IPS-15b (cell line): ENCODE measurements around the gene GGPS1.

Source experiments
- H3K27me3 ChIP-seq: one replicate; pipeline ENCODE4 v1.6.1; 2013; ENCODE audit warnings: low read length; ENCODE audit not compliant: control insufficient read depth, insufficient read depth
- H3K36me3 ChIP-seq: one replicate; pipeline ENCODE4 v1.6.1; 2013; ENCODE audit warnings: low read length; ENCODE audit not compliant: control insufficient read depth, insufficient read depth
- H3K4me1 ChIP-seq: one replicate; pipeline ENCODE4 v1.6.1; 2013; ENCODE audit warnings: mild to moderate bottlenecking, low read length; ENCODE audit not compliant: control insufficient read depth, insufficient read depth
- H3K4me3 ChIP-seq: one replicate; pipeline ENCODE4 v1.5.1; 2013; ENCODE audit warnings: low read depth, low read length
- H3K9ac ChIP-seq: one replicate; pipeline ENCODE4 v1.6.1; 2013; ENCODE audit warnings: low read depth, mild to moderate bottlenecking, low read length
- H3K9me3 ChIP-seq: one replicate; pipeline ENCODE4 v1.6.1; 2013; ENCODE audit warnings: mild to moderate bottlenecking, low read length; ENCODE audit not compliant: control insufficient read depth, insufficient read depth

The GGPS1 gene

DNA sequence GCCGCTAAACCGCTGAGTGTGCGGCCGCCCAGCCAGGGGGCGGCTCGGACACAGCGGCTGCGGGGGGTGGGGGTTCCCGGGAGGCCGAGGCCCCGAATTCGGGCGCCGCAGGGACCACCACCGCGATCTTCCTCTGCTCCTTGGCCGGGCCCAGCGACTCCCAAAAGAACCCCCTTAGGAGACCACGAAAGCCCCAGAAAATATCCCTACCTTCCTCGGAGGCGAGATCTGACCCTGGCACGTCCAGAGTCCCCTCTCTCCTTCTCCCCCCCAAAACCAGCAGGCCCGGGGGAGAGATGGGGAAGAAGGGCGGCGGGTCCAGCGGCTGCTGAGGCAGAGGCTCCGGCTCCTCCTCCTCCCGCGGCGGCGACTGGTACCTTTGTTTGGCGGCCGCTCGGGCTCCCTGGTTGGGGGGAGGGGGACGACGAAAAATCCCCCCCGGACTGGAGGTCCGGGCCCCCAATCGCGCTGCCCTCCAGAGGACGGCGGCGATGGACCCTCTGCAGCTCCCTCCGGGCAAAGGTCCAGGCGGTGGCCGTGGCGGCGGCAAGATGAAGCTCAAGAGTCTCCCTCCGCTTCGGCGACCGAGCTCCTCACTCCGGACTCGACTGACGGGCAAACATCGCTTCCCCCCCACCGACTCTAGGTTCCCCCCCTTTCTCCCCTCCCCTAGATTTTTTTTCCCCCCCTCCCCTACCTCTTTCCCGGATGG, 655 bp upstream of the GGPS1 start, which contains the start of gene ARID4B:
ARID4B (minus strand) TSS at position 621 of the 712 bp plus-strand sequence. CDS start 1,260 bp downstream, outside the sequence.
- peaks cover 2% of the 10 kb centered on the region for H3K4me1 ChIP-seq
- H3K9ac ChIP-seq: peak within 1 kb of the TSS; percentile 84
- no peaks in the 10 kb centered on the region for H3K36me3 ChIP-seq
- no peaks in the 10 kb centered on the region for H3K9me3 ChIP-seq
- no peaks in the 10 kb centered on the region for H3K27me3 ChIP-seq
- H3K4me3 ChIP-seq: peak within 1 kb of the TSS; percentile 83

DNA sequence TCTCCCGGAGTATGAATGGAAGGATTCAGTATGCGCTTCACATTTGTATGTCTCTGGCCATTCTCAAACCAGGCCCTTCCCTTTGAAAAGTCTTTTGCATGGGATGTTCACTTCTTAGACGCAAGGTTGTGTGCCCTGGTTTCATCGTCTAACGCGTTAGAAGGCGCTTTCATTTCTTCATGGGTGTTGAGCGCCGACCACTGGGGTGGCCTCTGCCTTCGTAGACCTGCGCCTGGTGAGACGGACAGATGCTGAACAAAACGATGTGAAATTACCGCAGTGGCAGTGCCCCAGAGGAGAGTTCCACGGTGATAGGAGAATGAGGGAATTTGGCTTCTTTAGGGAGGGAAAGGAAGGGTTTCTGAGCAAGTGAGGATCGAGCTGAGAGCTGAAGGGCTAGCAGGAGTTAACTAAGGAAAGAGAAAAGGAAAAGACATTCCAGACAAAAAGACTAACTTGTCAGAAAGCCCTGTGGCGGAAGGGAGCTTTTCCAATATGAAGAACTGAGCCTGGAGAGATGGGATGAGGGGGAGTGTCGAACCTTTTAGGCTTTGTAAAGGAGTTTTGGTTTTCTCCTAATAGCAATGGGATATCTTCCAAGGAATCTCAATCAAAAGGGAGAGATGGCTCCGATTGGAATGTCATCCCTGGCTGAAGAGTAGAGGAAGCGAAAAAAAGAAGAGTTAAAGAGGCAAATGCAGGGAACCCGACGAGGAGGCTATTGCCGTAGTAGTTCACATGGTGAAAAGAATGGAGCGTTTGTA, 951 bp downstream of the GGPS1 start:
- H3K9me3 ChIP-seq: no peaks in the 10 kb centered on the region
- no peaks in the 10 kb centered on the region for H3K36me3 ChIP-seq
- peak overlapping the region; percentile 83 for H3K4me3 ChIP-seq
- peak overlapping the region; percentile 84 for H3K9ac ChIP-seq
- H3K4me1 ChIP-seq: peaks cover 2% of the 10 kb centered on the region
- H3K27me3 ChIP-seq: no peaks in the 10 kb centered on the region

DNA sequence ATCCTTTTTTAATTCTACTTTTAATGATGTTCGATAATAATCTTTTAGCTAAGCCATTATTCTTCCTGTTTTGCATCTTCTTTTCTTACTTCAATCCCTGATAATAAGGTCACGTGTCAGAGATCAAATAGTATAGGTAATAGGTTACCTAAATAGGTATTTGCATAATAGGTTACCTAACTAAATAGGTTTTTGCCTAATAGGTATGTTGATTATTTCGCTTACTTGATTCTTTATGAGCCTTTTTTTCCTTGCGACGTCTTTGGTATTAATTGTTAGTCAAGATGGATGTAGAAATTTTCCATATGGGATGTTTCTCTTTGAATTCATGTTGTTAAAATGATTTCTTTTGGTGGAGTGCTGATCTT, 2.5 kb downstream of the GGPS1 start:
- Histone ChIP-seq H3K4me1 (peaks cover 2% of the 10 kb centered on the region), H3K9ac (no peak overlapping the region), H3K4me3 (no peak overlapping the region), H3K36me3 (no peaks in the 10 kb centered on the region), H3K9me3 (no peaks in the 10 kb centered on the region), H3K27me3 (no peaks in the 10 kb centered on the region)

DNA sequence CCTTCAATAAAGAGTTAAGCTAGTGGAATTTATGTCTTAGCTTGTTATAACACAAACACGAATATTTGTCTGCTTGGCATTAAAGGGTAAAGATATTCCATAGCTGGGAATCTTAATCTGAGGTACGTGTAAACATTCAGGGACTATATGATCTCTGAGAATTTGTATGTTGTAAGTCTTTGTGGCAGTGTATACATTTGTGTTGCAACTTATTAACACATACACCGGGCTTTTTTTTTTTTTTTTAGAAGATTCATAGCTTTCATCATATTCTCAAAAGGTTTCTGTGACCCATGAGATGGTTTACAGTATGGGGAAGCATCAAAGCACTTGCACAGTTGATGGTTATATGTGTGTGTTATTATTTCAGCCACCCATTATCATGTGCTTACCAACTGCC, 3.0 kb downstream of the GGPS1 start:
- H3K4me3 ChIP-seq: peak overlapping the region; percentile 22
- no peaks in the 10 kb centered on the region for H3K9me3 ChIP-seq
- H3K27me3 ChIP-seq: no peaks in the 10 kb centered on the region
- no peaks in the 10 kb centered on the region for H3K36me3 ChIP-seq
- H3K9ac ChIP-seq: no peak overlapping the region
- H3K4me1 ChIP-seq: peaks cover 2% of the 10 kb centered on the region

DNA sequence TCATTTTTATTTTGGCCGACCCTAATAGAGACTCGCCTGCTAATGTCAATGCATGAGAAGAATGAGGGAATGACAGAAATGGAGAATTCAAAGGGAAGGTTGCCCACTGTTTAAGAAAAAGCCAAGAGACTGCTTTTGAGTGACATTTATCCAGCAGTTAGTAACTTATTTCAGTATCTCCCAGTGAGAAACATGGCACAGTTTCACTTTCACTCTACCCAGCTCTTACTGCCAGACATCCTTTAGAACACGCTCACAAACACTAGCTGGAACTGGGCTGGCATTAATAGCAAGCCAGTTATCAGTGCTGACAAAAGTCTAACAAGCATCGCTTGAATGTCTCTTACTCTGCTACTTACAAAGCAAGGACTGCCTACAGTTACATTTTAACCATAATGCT, 8.5 kb downstream of the GGPS1 start:
- Histone ChIP-seq H3K36me3 (no peaks in the 10 kb centered on the region), H3K4me1 (no peaks in the 10 kb centered on the region), H3K9ac (no peak overlapping the region)

DNA sequence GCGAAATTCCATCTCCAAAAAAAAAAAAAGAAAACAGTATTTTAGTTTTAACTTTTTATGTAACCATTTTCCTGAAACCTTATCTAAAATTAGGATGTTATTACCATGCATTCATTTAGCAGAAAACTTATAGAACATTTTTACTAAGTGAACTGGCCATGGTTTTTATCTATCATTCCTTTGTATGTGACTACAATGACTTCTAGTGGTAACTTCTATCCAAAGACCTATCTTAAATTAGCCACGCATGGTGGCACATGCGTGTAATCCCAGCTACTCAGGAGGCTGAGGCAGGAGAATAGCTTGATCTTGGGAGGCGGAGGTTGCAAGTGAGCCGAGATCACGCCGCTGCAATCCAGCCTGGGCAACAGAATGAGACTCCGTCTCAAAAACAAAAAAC, 11.4 kb downstream of the GGPS1 start:
- no peaks in the 10 kb centered on the region for H3K9me3 ChIP-seq
- no peak overlapping the region for H3K9ac ChIP-seq
- no peaks in the 10 kb centered on the region for H3K27me3 ChIP-seq

More for the DNA sequence above, 8.5 kb downstream of the GGPS1 start:
- no peaks in the 10 kb centered on the region for H3K27me3 ChIP-seq
- H3K4me3 ChIP-seq: no peak overlapping the region
- no peaks in the 10 kb centered on the region for H3K9me3 ChIP-seq

DNA sequence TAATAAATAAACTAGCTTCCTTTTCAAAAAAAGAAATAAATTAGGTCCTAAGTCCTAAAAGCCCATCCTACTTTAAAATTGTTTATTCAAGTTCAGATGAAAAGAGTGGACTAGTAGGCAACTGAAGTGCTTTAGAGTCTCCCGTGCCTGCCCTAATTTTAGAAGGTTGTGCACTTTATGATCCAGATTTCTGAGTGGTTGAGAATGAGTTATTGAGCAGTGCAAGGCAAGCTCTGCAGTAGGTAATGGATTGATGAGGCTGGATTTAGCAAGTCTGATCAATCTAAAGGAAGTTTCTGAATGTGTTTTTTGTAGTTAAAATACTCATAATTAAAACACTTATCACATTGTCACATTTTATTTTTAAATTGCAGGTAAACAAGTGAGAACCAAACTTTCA, 13.0 kb downstream of the GGPS1 start:
- no peak overlapping the region for H3K9ac ChIP-seq
- H3K4me1 ChIP-seq: no peaks in the 10 kb centered on the region

More for the DNA sequence above, 11.4 kb downstream of the GGPS1 start:
- peaks cover 3% of the 10 kb centered on the region for H3K36me3 ChIP-seq
- H3K4me3 ChIP-seq: no peak overlapping the region
- no peaks in the 10 kb centered on the region for H3K4me1 ChIP-seq

DNA sequence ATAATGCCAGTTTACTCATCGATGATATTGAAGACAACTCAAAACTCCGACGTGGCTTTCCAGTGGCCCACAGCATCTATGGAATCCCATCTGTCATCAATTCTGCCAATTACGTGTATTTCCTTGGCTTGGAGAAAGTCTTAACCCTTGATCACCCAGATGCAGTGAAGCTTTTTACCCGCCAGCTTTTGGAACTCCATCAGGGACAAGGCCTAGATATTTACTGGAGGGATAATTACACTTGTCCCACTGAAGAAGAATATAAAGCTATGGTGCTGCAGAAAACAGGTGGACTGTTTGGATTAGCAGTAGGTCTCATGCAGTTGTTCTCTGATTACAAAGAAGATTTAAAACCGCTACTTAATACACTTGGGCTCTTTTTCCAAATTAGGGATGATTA, 13.7 kb downstream of the GGPS1 start:
- Histone ChIP-seq H3K4me1 (no peaks in the 10 kb centered on the region), H3K36me3 (peaks cover 3% of the 10 kb centered on the region), H3K4me3 (no peak overlapping the region), H3K27me3 (no peaks in the 10 kb centered on the region), H3K9me3 (no peaks in the 10 kb centered on the region), H3K9ac (no peak overlapping the region)

More for the DNA sequence above, 13.0 kb downstream of the GGPS1 start:
- Histone ChIP-seq H3K27me3 (no peaks in the 10 kb centered on the region), H3K4me3 (no peak overlapping the region), H3K9me3 (no peaks in the 10 kb centered on the region), H3K36me3 (peaks cover 3% of the 10 kb centered on the region)

DNA sequence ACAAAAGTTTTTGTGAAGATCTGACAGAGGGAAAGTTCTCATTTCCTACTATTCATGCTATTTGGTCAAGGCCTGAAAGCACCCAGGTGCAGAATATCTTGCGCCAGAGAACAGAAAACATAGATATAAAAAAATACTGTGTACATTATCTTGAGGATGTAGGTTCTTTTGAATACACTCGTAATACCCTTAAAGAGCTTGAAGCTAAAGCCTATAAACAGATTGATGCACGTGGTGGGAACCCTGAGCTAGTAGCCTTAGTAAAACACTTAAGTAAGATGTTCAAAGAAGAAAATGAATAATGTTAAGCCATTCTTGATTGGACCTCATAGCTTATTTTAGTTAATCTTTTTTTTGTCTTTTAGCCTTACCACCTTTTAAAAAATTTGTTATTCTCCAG, 14.1 kb downstream of the GGPS1 start:
- Histone ChIP-seq H3K4me3 (no peak overlapping the region), H3K4me1 (no peaks in the 10 kb centered on the region), H3K9ac (no peak overlapping the region), H3K27me3 (no peaks in the 10 kb centered on the region), H3K36me3 (peaks cover 3% of the 10 kb centered on the region), H3K9me3 (no peaks in the 10 kb centered on the region)

DNA sequence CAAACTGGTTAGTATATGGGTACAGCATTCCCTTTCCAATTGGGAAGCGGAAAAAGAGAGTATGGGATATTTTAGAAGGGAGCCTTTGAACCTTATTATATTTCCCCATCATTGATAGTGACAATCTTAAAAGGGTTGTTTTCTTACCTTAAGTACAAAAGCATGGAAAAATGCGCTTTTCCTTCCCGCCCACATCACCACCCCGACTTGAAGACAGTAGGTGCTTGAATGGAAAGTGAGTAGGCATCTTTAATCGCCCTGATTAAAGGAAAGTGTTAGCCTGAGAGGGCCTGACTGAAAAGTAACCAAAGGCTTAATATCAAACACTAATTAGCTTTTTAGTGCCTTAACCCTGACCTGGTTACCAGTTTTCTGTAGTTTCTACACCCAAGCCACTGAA, 15.4 kb downstream of the GGPS1 start:
- Histone ChIP-seq H3K27me3 (no peaks in the 10 kb centered on the region), H3K36me3 (peaks cover 3% of the 10 kb centered on the region)

DNA sequence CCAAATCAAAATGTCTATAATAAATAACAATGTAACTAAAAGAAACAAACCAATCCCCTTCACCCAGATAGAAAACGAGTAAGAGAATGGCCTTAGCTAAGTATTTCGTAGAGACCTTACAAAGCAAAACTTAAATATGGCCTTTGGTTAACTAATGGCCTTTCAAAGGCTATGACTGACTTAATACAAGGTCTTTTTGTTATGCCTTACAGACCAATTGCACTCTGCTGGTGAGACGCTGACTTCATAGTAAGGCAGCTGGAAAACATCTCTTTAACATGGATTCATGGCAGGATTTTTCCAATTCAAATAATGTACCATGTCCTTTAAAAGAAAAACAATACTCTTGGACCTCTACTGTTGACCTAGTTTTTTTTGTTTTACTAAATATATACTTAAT, 23.1 kb downstream of the GGPS1 start:
- H3K9ac ChIP-seq: no peak overlapping the region
- no peaks in the 10 kb centered on the region for H3K36me3 ChIP-seq
- H3K27me3 ChIP-seq: no peaks in the 10 kb centered on the region
- H3K4me1 ChIP-seq: no peaks in the 10 kb centered on the region
- H3K9me3 ChIP-seq: no peaks in the 10 kb centered on the region
- no peak overlapping the region for H3K4me3 ChIP-seq

More for the DNA sequence above, 15.4 kb downstream of the GGPS1 start:
- Histone ChIP-seq H3K9me3 (no peaks in the 10 kb centered on the region), H3K4me1 (no peaks in the 10 kb centered on the region), H3K9ac (no peak overlapping the region), H3K4me3 (no peak overlapping the region)

DNA sequence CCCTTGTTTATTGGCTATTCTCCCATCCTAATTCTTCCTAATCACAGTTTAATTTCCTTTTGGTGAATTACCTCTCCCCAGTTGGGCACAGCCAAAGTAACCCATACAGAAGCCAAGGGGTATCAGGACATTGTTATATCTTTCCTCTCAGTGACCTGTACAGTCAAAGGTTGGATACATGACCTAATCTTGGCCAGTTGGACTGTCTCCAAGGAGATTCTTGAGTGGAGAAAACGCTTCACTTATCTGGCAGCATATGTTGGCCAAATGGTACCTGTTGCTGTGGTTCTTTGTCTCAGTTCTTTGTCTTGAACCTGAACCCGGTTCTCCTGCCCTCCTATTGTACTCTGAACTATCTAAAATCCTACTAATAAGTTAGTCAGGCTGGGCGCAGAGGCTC, 23.5 kb downstream of the GGPS1 start:
- Histone ChIP-seq H3K9ac (no peak overlapping the region), H3K27me3 (no peaks in the 10 kb centered on the region), H3K4me3 (no peak overlapping the region), H3K4me1 (no peaks in the 10 kb centered on the region), H3K9me3 (no peaks in the 10 kb centered on the region), H3K36me3 (no peaks in the 10 kb centered on the region)
